Measurements from ENCODE around the gene CBX4. TPM values are rescaled to one million over a fixed set of nuclear protein-coding genes. Genes with fewer than 3 reads are reported as not detected.

CBX4 gene
- total and polyA plus RNA-seq, 2 donors (not counting 1 experiment from before 2014, with no cell fraction given) = 5.4 to 13.4 TPM

- H3K4me2 ChIP-seq (ENCODE audit: extremely low read depth, insufficient read depth, low read length) = no peak overlapping the region
- no peak overlapping the region for H3K4me3 ChIP-seq (replicated peaks in 1 of 4; ENCODE audit: control extremely low read depth in 1 of 4, insufficient read depth in 1 of 4, low read depth in 3 of 4, low read length in 4 of 4)
- no peak overlapping the region for H3K27ac ChIP-seq (ENCODE audit: insufficient read depth, low read length)
- H3K9ac ChIP-seq (ENCODE audit: insufficient read depth, low read length) = no peak overlapping the region
- no peaks in the 10 kb centered on the region for H3K36me3 ChIP-seq (ENCODE audit: control insufficient read depth, insufficient read depth, low read length)
- H3K27me3 ChIP-seq (ENCODE audit: control insufficient read depth, insufficient read depth, low read length) = peaks cover 5% of the 10 kb centered on the region
- no peaks in the 10 kb centered on the region for H3K4me1 ChIP-seq (ENCODE audit: control insufficient read depth, extremely low read depth, insufficient read depth, low read length)
- H2AFZ ChIP-seq (ENCODE audit: low read length) = no peak overlapping the region
- no peaks in the 10 kb centered on the region for H4K20me1 ChIP-seq (ENCODE audit: control insufficient read depth, extremely low read depth, insufficient read depth, low read length)
- TF ChIP-seq CTCF (conservative IDR thresholded peaks at IDR 0.05 in 1 of 2, IDR thresholded peaks at IDR 0.05 in 1 of 2; ENCODE audit: low read depth in 1 of 2, low read length in 2 of 2) (no peak), EZH2 (IDR thresholded peaks at IDR 0.05; ENCODE audit: low read length, missing control alignments) (no peak)
- no peaks in the 10 kb centered on the region for H3K9me3 ChIP-seq (ENCODE audit: control insufficient read depth, insufficient read depth, low read depth, low read length)
- H3K79me2 ChIP-seq (ENCODE audit: control insufficient read depth, insufficient read depth, low read length) = no peaks in the 10 kb centered on the region
- DNase-seq (ENCODE audit: low read depth in 2 of 2) = no peak
These were observed 36.3 kb upstream of the CBX4 start for GRCh38 chr17:79875511-79875910.

GRCh38 chr17:79874329-79874981 is 35.2 kb upstream of the CBX4 start:
- peak; percentile 15 to 20 for DNase-seq (ENCODE audit: low read depth in 2 of 2)
- no peak overlapping the region for H3K27ac ChIP-seq (ENCODE audit: insufficient read depth, low read length)
- H3K4me3 ChIP-seq (replicated peaks in 1 of 4; ENCODE audit: control extremely low read depth in 1 of 4, insufficient read depth in 1 of 4, low read depth in 3 of 4, low read length in 4 of 4) = no peak overlapping the region
- no peak overlapping the region for H3K9ac ChIP-seq (ENCODE audit: insufficient read depth, low read length)
- H4K20me1 ChIP-seq (ENCODE audit: control insufficient read depth, extremely low read depth, insufficient read depth, low read length) = no peaks in the 10 kb centered on the region
- no peaks in the 10 kb centered on the region for H3K9me3 ChIP-seq (ENCODE audit: control insufficient read depth, insufficient read depth, low read depth, low read length)
- no peaks in the 10 kb centered on the region for H3K36me3 ChIP-seq (ENCODE audit: control insufficient read depth, insufficient read depth, low read length)
- TF ChIP-seq EZH2 (IDR thresholded peaks at IDR 0.05; ENCODE audit: low read length, missing control alignments) (no peak), CTCF (conservative IDR thresholded peaks at IDR 0.05 in 1 of 2, IDR thresholded peaks at IDR 0.05 in 1 of 2; ENCODE audit: low read depth in 1 of 2, low read length in 2 of 2) (peak; percentile 34 to 47)
- no peaks in the 10 kb centered on the region for H3K27me3 ChIP-seq (ENCODE audit: control insufficient read depth, insufficient read depth, low read length)
- H3K4me1 ChIP-seq (ENCODE audit: control insufficient read depth, extremely low read depth, insufficient read depth, low read length) = no peaks in the 10 kb centered on the region
- no peak overlapping the region for H2AFZ ChIP-seq (ENCODE audit: low read length)
- no peak overlapping the region for H3K4me2 ChIP-seq (ENCODE audit: extremely low read depth, insufficient read depth, low read length)
- H3K79me2 ChIP-seq (ENCODE audit: control insufficient read depth, insufficient read depth, low read length) = no peaks in the 10 kb centered on the region

GRCh38 chr17:79873583-79873982 is 34.3 kb upstream of the CBX4 start:
- Histone ChIP-seq H3K4me2 (ENCODE audit: extremely low read depth, insufficient read depth, low read length) (no peak overlapping the region), H3K9me3 (ENCODE audit: control insufficient read depth, insufficient read depth, low read depth, low read length) (no peaks in the 10 kb centered on the region), H3K4me3 (replicated peaks in 1 of 4; ENCODE audit: control extremely low read depth in 1 of 4, insufficient read depth in 1 of 4, low read depth in 3 of 4, low read length in 4 of 4) (no peak overlapping the region), H4K20me1 (ENCODE audit: control insufficient read depth, extremely low read depth, insufficient read depth, low read length) (no peaks in the 10 kb centered on the region), H3K27me3 (ENCODE audit: control insufficient read depth, insufficient read depth, low read length) (peaks cover 5% of the 10 kb centered on the region), H3K4me1 (ENCODE audit: control insufficient read depth, extremely low read depth, insufficient read depth, low read length) (no peaks in the 10 kb centered on the region), H3K9ac (ENCODE audit: insufficient read depth, low read length) (no peak overlapping the region), H3K27ac (ENCODE audit: insufficient read depth, low read length) (no peak overlapping the region), H2AFZ (ENCODE audit: low read length) (no peak overlapping the region), H3K36me3 (ENCODE audit: control insufficient read depth, insufficient read depth, low read length) (no peaks in the 10 kb centered on the region), H3K79me2 (ENCODE audit: control insufficient read depth, insufficient read depth, low read length) (no peaks in the 10 kb centered on the region)
- TF ChIP-seq EZH2 (IDR thresholded peaks at IDR 0.05; ENCODE audit: low read length, missing control alignments) = no peak
- TF ChIP-seq CTCF (conservative IDR thresholded peaks at IDR 0.05 in 1 of 2, IDR thresholded peaks at IDR 0.05 in 1 of 2; ENCODE audit: low read depth in 1 of 2, low read length in 2 of 2) = no peak
- DNase-seq (ENCODE audit: low read depth in 2 of 2) = no peak

Data from fibroblast of lung (primary cell).